SK-N-MC (cell line): Measurements from ENCODE around the gene PSG5.
"Not testable (repeated sequence)": the region's sequence is repeated elsewhere in the genome, so short reads cannot be mapped to it uniquely, and the experiment has no call there.

ENCODE experiments used
- DNase-seq: peaks from one replicate; pipeline ENCODE4 v3.0.0-alpha.2; 2011; ENCODE audit warnings: low read depth, low spot score
- H3K27ac ChIP-seq: fragments of 200-600 bp; sonication (generic); 2 replicates; pipeline ENCODE4 v1.5.1; 2016; ENCODE audit warnings: mixed run types
- H3K36me3 ChIP-seq: fragments of 200-600 bp; sonication (generic); 2 replicates; pipeline ENCODE4 v1.6.1; 2017; ENCODE audit warnings: antibody characterized with exemption, low read length, mixed read lengths; ENCODE audit not compliant: insufficient read depth
- H3K4me3 ChIP-seq: fragments of 200-600 bp; sonication (generic); 2 replicates; pipeline ENCODE4 v1.5.1; 2016
- H3K9ac ChIP-seq: fragments of 200-600 bp; sonication (generic); 2 replicates; pipeline ENCODE4 v1.8.0; 2017; ENCODE audit warnings: mixed run types, mixed read lengths; ENCODE audit not compliant: insufficient read length
- H3K9me3 ChIP-seq: fragments of 200-600 bp; sonication (generic); 2 replicates; pipeline ENCODE4 v1.6.1; 2017; ENCODE audit warnings: low read depth, mild to moderate bottlenecking, antibody characterized with exemption, low read length, moderate library complexity, mixed read lengths
- EZH2 ChIP-seq: fragments of 200-600 bp; sonication (generic); IDR thresholded peaks from one replicate; pipeline ENCODE4 v1.6.1; 2017; ENCODE audit warnings: antibody characterized with exemption
- FOXP2 ChIP-seq: optimal IDR thresholded peaks from 2 replicates; pipeline ENCODE3; 2011; ENCODE audit warnings: mild to moderate bottlenecking, moderate library complexity; ENCODE audit not compliant: insufficient read depth; ENCODE audit errors: extremely low read length, control extremely low read depth
- POLR2AphosphoS5 ChIP-seq: IDR thresholded peaks from 2 replicates; pipeline ENCODE4 v1.6.1; 2012; ENCODE audit warnings: mild to moderate bottlenecking, low read depth, low read length, borderline replicate concordance

The PSG5 gene

GRCh38 chr19:43126720-43127119, 59.6 kb downstream of the PSG5 start:
- no peaks in the 10 kb centered on the region for H3K36me3 ChIP-seq
- TF ChIP-seq EZH2 (no peak), FOXP2 (no peak), POLR2AphosphoS5 (no peak)
- H3K9me3 ChIP-seq: no peaks in the 10 kb centered on the region
- no peak for DNase-seq
- H3K9ac ChIP-seq: no peak overlapping the region
- no peak overlapping the region for H3K4me3 ChIP-seq
- H3K27ac ChIP-seq: no peak overlapping the region

GRCh38 chr19:43124360-43124759, 62.0 kb downstream of the PSG5 start:
- no peak overlapping the region for H3K4me3 ChIP-seq
- no peak overlapping the region for H3K9ac ChIP-seq
- H3K27ac ChIP-seq: no peak overlapping the region
- H3K36me3 ChIP-seq: no peaks in the 10 kb centered on the region
- DNase-seq: no peak
- TF ChIP-seq FOXP2: no peak
- no peak for TF ChIP-seq POLR2AphosphoS5
- TF ChIP-seq EZH2: no peak
- no peaks in the 10 kb centered on the region for H3K9me3 ChIP-seq

GRCh38 chr19:43120433-43121026, 65.8 kb downstream of the PSG5 start:
- H3K9ac ChIP-seq, DNase-seq, H3K9me3 ChIP-seq, H3K36me3 ChIP-seq, H3K4me3 ChIP-seq, H3K27ac ChIP-seq: not testable (repeated sequence)

GRCh38 chr19:43119526-43119925, 66.8 kb downstream of the PSG5 start:
- DNase-seq, H3K4me3 ChIP-seq, H3K9ac ChIP-seq, H3K9me3 ChIP-seq, H3K36me3 ChIP-seq, H3K27ac ChIP-seq: not testable (repeated sequence)
